Gastroesophageal sphincter (tissue), 4 donors: Measurements from ENCODE around the gene KCNN1. TPM values are rescaled to one million over a fixed set of nuclear protein-coding genes. Genes with fewer than 3 reads are reported as not detected.
A peak's percentile ranks its signal among the peaks of the same experiment; 100 is the strongest.

ENCODE experiments used
- ATAC-seq: fragments of 150-250 bp; one replicate; pipeline ENCODE4 v1.9.1; 2016; ENCODE audit warnings: mild to moderate bottlenecking, moderate library complexity
- H3K27ac ChIP-seq, 4 donors: fragments of 200-600 bp; sonication (generic) in 3 of 4; 1 replicate in 3 of 4; 2 replicates in 1 of 4; pipeline ENCODE4 v1.5.1; 2016 to 2019
- H3K27me3 ChIP-seq: fragments of 200-600 bp; sonication (generic); one replicate; pipeline ENCODE4 v1.5.1; 2019
- H3K36me3 ChIP-seq, 2 donors: fragments of 200-600 bp; sonication (generic); one replicate each; pipeline ENCODE4 v1.5.1; 2019; ENCODE audit warnings: control low read depth in 1 of 2
- H3K4me1 ChIP-seq, 3 donors: fragments of 200-600 bp; sonication (generic); 1 replicate in 2 of 3; 2 replicates in 1 of 3; pipeline ENCODE4 v1.5.1; 2016 to 2019; ENCODE audit warnings: control low read depth in 2 of 3
- H3K4me3 ChIP-seq, 2 donors: fragments of 200-600 bp; sonication (generic); one replicate each; pipeline ENCODE4 v1.5.1; 2019; ENCODE audit warnings: mild to moderate bottlenecking in 1 of 2, moderate library complexity in 1 of 2
- H3K9me3 ChIP-seq, 3 donors: fragments of 200-600 bp; sonication (generic); one replicate each; pipeline ENCODE4 v1.5.1; 2017 to 2019; ENCODE audit warnings: control low read depth in 2 of 3
- EP300 ChIP-seq: sonication (generic); formaldehyde crosslinking; IDR thresholded peaks from one replicate; pipeline ENCODE4 v1.6.1; 2017; ENCODE audit warnings: antibody characterized with exemption, mild to moderate bottlenecking
- POLR2A ChIP-seq, 2 donors: fragments of 450-650 bp; IDR thresholded peaks; one replicate each; pipeline ENCODE4 v1.6.1; 2017; ENCODE audit warnings: antibody characterized with exemption in 2 of 2, mild to moderate bottlenecking in 2 of 2, moderate library complexity in 1 of 2
- POLR2AphosphoS5 ChIP-seq: sonication (generic); formaldehyde crosslinking; IDR thresholded peaks from one replicate; pipeline ENCODE4 v1.6.1; 2017; ENCODE audit warnings: antibody characterized with exemption
- WGBS, 2 donors: methylation state at CpG; one replicate each; pipeline ENCODE4 v1.1.5; 2018; ENCODE audit warnings: low coverage in 1 of 2; 5-methylcytosine and 5-hydroxymethylcytosine counted together
- total RNA-seq, 4 donors: library from RNA; depleted of rRNA; stranded (reverse); fragments of >200 nt; gene quantifications; one replicate each; pipeline ENCODE4 v1.1.0, GENCODE V29; 2016
- TF ChIP-seq, protein P1 (sequence below), 4 experiments: fragments of 200-600 bp in 2 of 4; fragments of 450-650 bp in 2 of 4; sonication (generic) in 1 of 4; IDR thresholded peaks; one replicate each; pipeline ENCODE4 v1.5.1; 2017 to 2019; ENCODE audit warnings: antibody characterized with exemption in 4 of 4, mild to moderate bottlenecking in 2 of 4, moderate library complexity in 2 of 4

KCNN1 gene
- total RNA-seq, 4 donors from 2014 or later = 0.20 to 0.89 TPM; not detected in 2

DNA sequence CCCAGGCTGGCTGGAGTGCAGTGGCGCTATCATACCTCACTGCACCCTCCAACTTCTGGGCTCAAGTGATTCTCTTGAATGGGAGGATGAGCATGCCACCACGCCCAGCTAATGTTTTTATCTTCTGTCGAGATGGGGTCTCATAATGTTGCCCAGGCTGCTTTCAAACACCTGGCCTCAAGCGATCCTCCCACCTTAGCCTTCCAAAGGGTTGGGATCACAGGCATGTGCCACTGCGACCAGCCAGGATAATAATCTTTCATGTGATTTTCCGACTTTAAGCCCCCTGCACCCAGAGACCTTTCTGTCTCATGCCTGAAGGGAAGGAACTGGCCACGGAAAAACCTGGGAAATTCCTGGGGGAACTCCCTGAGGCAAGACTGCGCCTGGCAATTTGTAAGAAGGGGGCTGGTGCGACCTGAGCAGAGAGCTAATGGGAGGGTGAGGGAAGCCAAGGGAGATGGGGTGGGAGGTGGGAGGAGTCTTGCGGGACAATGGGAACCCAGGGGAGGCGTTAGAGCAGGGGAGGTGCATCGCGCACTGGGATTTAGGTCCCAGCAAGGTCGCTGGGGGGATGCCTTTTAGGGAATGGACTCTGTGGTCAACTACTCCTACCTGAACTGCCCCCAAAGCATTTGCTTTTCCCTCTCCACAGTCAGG, 35.2 kb upstream of the KCNN1 start:
- Histone ChIP-seq H3K9me3 (no peaks in the 10 kb centered on the region), H3K27ac (peak overlapping the region in 1 of 4 donors; percentile 92), H3K27me3 (no peaks in the 10 kb centered on the region), H3K4me1 (peaks cover 0 to 31% (median 7%) of the 10 kb centered on the region in 3 donors), H3K36me3 (peaks cover 0 to 13% of the 10 kb centered on the region in 2 donors), H3K4me3 (peak overlapping the region in 1 of 2 donors; percentile 93)
- no peak for ATAC-seq
- WGBS, 2 donors = 19% methylated on average over 5 to 11 of the region's 14 CpGs
- no peak for TF ChIP-seq POLR2A (IDR thresholded peaks at IDR 0.05)
- no peak for TF ChIP-seq EP300
- TF ChIP-seq POLR2AphosphoS5 = no peak
- TF ChIP-seq, protein P1, sequence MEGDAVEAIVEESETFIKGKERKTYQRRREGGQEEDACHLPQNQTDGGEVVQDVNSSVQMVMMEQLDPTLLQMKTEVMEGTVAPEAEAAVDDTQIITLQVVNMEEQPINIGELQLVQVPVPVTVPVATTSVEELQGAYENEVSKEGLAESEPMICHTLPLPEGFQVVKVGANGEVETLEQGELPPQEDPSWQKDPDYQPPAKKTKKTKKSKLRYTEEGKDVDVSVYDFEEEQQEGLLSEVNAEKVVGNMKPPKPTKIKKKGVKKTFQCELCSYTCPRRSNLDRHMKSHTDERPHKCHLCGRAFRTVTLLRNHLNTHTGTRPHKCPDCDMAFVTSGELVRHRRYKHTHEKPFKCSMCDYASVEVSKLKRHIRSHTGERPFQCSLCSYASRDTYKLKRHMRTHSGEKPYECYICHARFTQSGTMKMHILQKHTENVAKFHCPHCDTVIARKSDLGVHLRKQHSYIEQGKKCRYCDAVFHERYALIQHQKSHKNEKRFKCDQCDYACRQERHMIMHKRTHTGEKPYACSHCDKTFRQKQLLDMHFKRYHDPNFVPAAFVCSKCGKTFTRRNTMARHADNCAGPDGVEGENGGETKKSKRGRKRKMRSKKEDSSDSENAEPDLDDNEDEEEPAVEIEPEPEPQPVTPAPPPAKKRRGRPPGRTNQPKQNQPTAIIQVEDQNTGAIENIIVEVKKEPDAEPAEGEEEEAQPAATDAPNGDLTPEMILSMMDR (IDR thresholded peaks at IDR 0.05) = no peak

DNA sequence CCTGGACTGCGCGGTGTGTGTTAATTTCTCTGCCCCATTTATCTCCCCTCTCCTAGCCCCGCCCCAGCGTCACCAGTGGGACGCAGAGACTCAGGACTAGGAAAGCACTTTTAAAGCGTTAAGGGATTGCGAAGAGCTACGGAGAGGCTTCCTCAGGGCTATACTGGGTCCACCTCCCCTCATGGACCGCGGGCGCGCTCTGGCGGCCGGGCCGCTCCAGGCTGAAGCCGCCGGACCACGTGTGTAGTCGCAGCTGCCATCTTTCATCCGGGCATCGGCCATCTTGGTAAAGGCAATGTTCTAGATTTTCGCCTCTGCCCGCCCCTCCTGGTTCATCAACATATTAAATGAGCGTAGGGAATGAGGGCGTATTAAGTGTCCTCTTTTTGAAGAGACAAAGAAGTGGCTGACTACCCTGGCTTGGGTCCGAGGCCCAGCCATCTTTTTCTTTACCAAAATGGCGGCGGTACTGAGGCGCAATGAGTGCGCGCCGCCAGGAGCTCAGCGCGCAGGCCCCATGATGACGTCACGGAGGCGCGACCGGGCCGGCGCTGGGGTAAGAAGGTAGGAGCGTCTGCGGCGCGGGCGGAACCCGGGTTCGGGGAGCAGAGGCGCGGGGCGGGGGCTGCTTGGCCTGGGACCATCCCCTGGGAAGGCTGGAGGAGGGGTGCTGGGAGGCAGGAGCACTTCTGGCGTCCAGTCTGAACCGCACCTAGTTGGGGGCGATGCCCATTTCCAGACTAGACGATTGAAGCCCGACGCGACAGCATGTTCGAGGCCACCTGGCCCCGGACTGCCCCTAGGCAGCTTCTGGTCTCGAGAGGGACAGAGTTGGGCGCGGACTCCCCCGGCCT, 34.2 kb upstream of the KCNN1 start, which contains the start of gene CCDC124:
Gene CCDC124 (plus strand): TSS at position 531 of the 854 bp plus-strand sequence. CDS start 3,406 bp downstream, outside the sequence.
- Histone ChIP-seq H3K9me3 (no peaks in the 10 kb centered on the region), H3K4me3 (peak within 1 kb of the TSS; percentile 65 to 93), H3K36me3 (peaks cover 0 to 24% of the 10 kb centered on the region in 2 donors), H3K27me3 (no peaks in the 10 kb centered on the region), H3K27ac (peak within 1 kb of the TSS; percentile 72 to 92 (median 88)), H3K4me1 (peaks cover 0 to 31% (median 7%) of the 10 kb centered on the region in 3 donors)
- ATAC-seq = peak; percentile 97
- TF ChIP-seq POLR2AphosphoS5 (peak; percentile 98), EP300 (no peak), POLR2A (IDR thresholded peaks at IDR 0.05) (peak; percentile 94 to 95)
- TF ChIP-seq, protein P1 (IDR thresholded peaks at IDR 0.05) = peak in 3 of 4 experiments; percentile 84 to 85 (median 85)
- 0 to 5% methylated on average over 6 to 9 of the region's 64 CpGs for WGBS, 2 donors

DNA sequence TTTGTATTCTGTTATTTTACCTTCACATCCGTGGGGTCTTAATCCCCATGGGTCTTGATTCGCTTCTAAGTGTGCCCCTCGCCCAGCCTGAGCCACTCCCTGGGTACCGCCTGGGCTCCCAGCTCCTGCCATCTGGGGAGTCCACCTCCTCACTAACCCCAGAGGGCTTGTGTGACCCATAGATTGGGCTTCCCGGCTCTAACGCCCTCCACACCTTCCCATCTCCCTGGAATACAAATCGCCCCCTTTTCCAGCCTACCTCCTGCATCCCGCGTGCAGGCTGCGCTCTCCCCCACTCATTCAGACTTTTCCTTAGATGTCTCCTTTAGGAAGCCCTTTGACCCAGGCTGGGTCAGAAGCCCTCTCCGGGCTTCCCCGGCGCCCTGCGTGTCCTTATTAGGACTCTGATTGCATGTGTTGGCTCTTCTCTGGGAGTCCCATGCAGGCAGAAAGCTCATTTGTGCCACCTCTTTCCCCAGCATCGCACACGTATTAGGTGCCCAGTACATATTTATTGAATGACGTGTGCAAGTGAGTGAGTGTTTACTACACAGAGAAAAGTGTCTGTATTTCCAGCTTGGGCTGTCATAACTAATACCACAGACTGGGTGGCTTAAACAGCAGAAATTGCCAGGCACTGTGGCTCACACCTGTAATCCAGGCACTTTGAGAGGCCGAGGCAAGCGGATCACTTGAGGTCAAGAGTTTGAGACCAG, 33.3 kb upstream of the KCNN1 start:
- no peaks in the 10 kb centered on the region for H3K27me3 ChIP-seq
- H3K36me3 ChIP-seq = peaks cover 0 to 31% of the 10 kb centered on the region in 2 donors
- no peaks in the 10 kb centered on the region for H3K9me3 ChIP-seq
- H3K4me3 ChIP-seq = peak overlapping the region; percentile 65 to 93
- 0 to 20% methylated on average over 6 to 18 of the region's 19 CpGs for WGBS, 2 donors
- no peak for TF ChIP-seq POLR2A (IDR thresholded peaks at IDR 0.05)
- no peak for TF ChIP-seq POLR2AphosphoS5
- TF ChIP-seq, protein P1 (IDR thresholded peaks at IDR 0.05) = no peak
- TF ChIP-seq EP300 = no peak
- ATAC-seq = no peak
- H3K4me1 ChIP-seq = peaks cover 0 to 31% (median 7%) of the 10 kb centered on the region in 3 donors
- peak overlapping the region; percentile 72 to 92 (median 88) for H3K27ac ChIP-seq

DNA sequence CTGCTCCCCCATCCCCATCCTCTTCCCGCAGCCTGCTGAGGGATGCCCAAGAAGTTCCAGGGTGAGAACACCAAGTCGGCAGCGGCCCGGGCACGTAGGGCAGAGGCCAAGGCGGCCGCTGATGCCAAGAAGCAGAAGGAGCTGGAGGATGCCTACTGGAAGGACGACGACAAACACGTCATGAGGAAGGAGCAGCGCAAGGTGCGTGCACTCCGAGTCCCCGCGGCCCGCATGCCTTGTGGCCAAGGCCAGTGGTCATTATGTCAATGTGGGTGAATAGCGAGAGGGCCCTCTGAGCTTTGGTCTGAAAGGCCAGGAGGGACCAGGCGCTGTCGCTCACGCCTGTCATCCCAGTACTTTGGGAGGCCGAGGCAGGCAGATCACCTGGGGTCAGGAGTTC, 30.5 kb upstream of the KCNN1 start:
- Histone ChIP-seq H3K4me3 (no peak overlapping the region), H3K9me3 (no peaks in the 10 kb centered on the region), H3K4me1 (peaks cover 0 to 31% (median 7%) of the 10 kb centered on the region in 3 donors), H3K36me3 (peaks cover 0 to 59% of the 10 kb centered on the region in 2 donors), H3K27ac (no peak overlapping the region), H3K27me3 (no peaks in the 10 kb centered on the region)
- TF ChIP-seq, protein P1 (IDR thresholded peaks at IDR 0.05) = no peak
- TF ChIP-seq POLR2A (IDR thresholded peaks at IDR 0.05) (no peak), EP300 (no peak), POLR2AphosphoS5 (no peak)
- WGBS, 2 donors = 87% methylated on average over 13 of the region's 21 CpGs; no CpG with 5 or more reads in 1 of the 2 donors
- no peak for ATAC-seq
